ENCODE measurements around the gene FOXK1. TPM values are rescaled to one million over a fixed set of nuclear protein-coding genes. Genes with fewer than 3 reads are reported as not detected.

FOXK1 gene
- polyA plus RNA-seq, 10 donors, result 12.5 to 18.8 (median 16.4) TPM

GRCh38 chr7:4815609-4816418 lies 133.7 kb downstream of the FOXK1 start:
- DNase-seq, result no peak

GRCh38 chr7:4816419-4817080 lies 134.5 kb downstream of the FOXK1 start:
- DNase-seq, result no peak

- DNase-seq, result no peak
Observed at GRCh38 chr7:4817178-4817901, 135.2 kb downstream of the FOXK1 start.

- no peak for DNase-seq
Observed at GRCh38 chr7:4818000-4818794, 136.1 kb downstream of the FOXK1 start.

GRCh38 chr7:4819560-4820404 lies 137.7 kb downstream of the FOXK1 start:
- DNase-seq, result peak in 2 of 3 donors; percentile 51 to 85

GRCh38 chr7:4820405-4820966 lies 138.4 kb downstream of the FOXK1 start:
- DNase-seq, result peak in 1 of 3 donors; percentile 81

Other genes with a start within 250 kb of the FOXK1 start
- gene AP5Z1, start 93.3 kb downstream of the FOXK1 start, polyA plus RNA-seq (ENCODE audit: insufficient read length in 10 of 10), result 10 to 100 TPM in 7 of 10 donors, 1 to 10 TPM in 3; 9.1 to 23.4 (median 12.2) TPM
- gene PAPOLB, start 179.7 kb downstream of the FOXK1 start, polyA plus RNA-seq (ENCODE audit: insufficient read length in 10 of 10), result under 1 TPM in 5 of 10 donors, not detected in 5; 0.04 to 0.09 (median 0.04) TPM
- gene RADIL, start 201.4 kb downstream of the FOXK1 start, polyA plus RNA-seq (ENCODE audit: insufficient read length in 10 of 10), result 1 to 10 TPM; 2.9 to 6.0 (median 3.7) TPM

All from muscle of back (tissue), 11 donors.